Measurements from ENCODE around the gene SPDYE16.
"Not testable (repeated sequence)": the region's sequence is repeated elsewhere in the genome, so short reads cannot be mapped to it uniquely, and the experiment has no call there.

SPDYE16 gene

DNA sequence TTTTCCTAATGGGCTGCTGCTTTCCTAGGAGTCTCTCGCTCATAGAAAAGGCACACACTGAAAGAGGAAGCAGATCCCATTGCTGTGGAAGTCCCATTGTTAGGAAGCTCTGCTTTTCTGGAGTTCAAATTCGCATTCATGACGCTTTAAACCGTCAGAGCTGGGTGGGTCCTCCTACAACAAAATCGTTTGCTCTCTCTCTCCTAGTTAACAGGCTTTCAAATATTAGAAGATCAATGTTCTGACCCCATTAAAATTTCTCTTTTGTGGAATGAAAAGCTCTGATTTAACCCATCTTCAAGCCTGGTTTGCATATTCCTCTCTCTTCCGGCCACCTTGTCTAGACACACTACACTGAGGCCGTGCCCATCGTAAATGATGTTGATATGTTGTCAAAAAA lies at the start of gene SPDYE16:
Gene SPDYE16 (minus strand): TSS at position 101 of the 400 bp plus-strand sequence. CDS start 1,838 bp downstream, outside the sequence.
- DNase-seq (ENCODE audit: extremely low spot score); POLR2A ChIA-PET; CTCF ChIA-PET: not testable (repeated sequence)

DNA sequence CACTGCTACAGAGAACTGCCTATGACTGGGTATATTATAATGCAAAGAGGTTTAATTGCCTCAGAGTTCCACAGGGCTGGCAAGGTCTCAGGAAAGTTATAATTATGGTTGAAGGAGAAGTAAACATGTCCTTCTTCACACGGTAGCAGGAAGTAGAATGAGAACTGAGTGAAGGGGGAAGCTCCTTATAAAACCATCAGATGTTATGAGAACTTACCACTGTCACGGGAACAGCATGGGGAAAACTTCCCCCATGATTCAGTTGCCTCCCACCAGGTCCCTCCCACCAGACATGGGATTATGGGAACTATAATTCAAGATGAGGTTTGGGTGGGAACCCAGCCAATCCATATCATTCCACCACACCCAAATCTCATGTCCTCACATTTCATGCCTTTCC lies 49.6 kb upstream of the SPDYE16 start:
- CTCF ChIA-PET; DNase-seq (ENCODE audit: extremely low spot score); POLR2A ChIA-PET: not testable (repeated sequence)

- DNase-seq (ENCODE audit: extremely low spot score); CTCF ChIA-PET; POLR2A ChIA-PET: not testable (repeated sequence)
Observed at GRCh38 chr7:76591602-76592304, 48.7 kb upstream of the SPDYE16 start.

GRCh38 chr7:76591033-76591432 lies 47.9 kb upstream of the SPDYE16 start:
- DNase-seq (ENCODE audit: extremely low spot score); POLR2A ChIA-PET; CTCF ChIA-PET: not testable (repeated sequence)

DNA sequence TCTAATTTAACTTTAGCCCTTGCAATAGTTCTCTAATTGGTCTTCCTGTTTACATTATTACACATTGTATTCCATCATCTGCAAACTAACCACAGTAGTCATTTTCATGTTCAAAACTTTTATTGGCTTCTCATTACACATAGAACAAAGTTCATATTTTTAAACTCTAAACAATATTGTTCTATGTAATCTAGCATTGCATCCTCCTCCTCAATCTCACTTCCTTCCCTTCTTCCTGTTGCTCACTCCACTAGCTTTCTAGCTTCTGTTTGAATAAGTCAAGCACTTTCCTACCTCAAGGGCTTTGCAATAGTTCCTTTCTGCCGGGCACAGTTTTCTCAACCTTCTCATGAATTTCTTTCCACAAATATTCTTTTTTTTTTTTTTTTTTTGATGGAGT lies 45.5 kb upstream of the SPDYE16 start:
- CTCF ChIA-PET; POLR2A ChIA-PET; DNase-seq (ENCODE audit: extremely low spot score): not testable (repeated sequence)

GRCh38 chr7:76586585-76587315 lies 43.7 kb upstream of the SPDYE16 start:
- POLR2A ChIA-PET; CTCF ChIA-PET; DNase-seq (ENCODE audit: extremely low spot score): not testable (repeated sequence)

DNA sequence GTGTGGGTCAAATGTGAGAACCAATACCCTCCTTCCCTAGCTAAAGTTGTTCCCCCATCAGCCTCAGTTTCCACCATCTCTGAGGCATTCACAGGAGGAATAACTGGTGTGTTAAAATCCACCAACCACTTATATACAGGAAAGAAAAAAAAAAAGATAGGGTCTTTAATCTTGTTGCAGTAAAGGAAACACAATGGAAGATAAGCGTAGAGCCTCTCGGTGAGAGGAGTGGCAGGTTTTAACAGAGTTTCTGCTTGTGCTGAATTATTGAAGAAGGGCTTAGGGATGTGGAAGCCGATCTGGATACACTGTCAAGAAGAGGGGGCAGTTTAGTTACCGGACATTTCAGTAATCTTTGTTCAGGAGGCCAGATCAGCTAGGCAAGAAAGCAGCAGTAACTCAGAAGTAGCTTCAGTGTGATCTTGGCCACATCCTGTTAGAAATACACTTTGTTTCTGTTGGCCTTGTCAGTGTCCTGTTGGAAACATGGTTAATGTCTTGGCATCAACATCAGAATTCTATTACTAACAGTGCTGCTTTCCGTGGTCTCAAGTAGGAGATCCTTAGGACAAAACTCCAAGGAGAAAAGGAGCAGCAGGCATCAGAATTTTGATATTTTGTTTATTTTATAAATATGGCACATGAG lies 40.7 kb upstream of the SPDYE16 start:
- POLR2A ChIA-PET: not testable (repeated sequence)

DNA sequence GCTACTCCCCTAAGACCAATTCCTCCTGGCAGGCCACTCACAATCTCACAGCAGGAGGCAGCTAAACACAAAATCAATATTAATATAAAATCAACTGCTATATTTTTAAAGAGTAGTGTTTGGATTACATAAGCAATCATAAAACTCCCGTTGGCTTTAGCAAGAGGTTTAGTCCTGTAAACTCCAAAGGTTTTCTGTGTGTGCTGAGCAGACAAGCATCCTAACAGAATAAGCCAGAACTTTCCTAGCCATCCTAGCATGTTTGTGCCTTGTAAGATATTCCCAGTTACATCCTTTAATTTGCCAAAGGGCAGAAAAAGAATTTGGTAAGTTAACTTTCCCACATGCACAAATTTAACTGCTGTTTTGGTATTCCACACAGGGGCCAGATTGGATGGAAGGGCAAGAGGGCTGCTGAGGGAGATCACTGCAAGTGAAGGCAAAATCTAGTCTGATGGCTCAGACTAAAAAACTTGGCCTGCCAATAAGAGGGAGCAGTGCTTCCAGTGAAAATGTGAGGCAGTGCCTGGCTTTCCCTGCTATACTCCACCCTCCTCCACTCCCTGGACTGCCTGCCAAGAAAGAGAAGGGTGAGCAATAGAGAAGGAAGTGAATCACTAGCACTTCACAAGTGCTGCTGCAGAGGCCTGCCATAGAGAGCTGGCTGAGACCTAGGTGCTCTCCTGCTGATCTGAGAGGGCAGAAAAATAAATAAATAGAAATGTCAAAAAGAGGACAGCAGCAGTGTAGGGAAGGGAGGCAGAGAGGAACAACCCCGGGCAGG lies 39.9 kb upstream of the SPDYE16 start:
- CTCF ChIA-PET; POLR2A ChIA-PET; DNase-seq (ENCODE audit: extremely low spot score): not testable (repeated sequence)

More for the DNA sequence above, 40.7 kb upstream of the SPDYE16 start:
- DNase-seq (ENCODE audit: extremely low spot score); CTCF ChIA-PET: not testable (repeated sequence)

GRCh38 chr7:76575919-76576655 lies 33.0 kb upstream of the SPDYE16 start:
- DNase-seq (ENCODE audit: extremely low spot score); CTCF ChIA-PET; POLR2A ChIA-PET: not testable (repeated sequence)

DNA sequence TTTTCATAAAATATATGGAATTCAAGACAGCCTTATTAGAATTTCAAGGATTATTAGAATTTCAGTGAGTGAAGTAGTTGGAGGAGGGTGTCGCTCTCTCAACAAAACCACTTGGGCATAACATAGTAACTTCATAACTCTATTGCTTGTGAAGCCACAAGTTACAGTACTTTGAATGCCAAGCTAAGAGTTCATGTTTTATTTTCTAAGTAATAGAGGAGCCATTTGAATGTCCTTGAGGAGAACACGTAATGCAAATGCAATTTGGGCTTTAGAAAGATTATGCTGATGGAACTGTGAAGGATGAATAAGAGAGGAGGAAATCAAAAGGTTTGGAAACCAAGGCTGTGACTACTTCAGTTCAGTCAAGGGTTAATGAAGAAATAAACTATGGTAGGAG lies 32.3 kb upstream of the SPDYE16 start:
- DNase-seq (ENCODE audit: extremely low spot score); CTCF ChIA-PET; POLR2A ChIA-PET: not testable (repeated sequence)

DNA sequence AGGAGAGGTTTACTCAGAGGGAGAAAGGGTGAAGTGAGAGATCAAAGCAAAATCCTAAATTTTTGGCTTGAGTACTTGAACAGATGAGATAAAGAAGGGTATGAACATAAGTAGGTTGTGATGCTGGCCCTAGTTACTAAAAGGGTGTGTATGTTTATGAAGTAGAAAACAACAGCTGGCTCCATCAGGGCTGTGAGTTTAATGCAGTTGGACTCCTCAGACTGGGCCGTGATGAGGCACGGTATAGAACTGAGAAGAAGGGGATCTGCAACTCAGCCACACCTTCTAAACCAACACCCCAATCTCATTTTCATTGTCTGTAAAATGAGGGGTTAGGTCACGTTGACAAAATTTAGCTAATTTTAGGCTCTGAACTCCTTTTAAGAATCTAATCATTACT lies 29.2 kb upstream of the SPDYE16 start:
- CTCF ChIA-PET: not testable (repeated sequence)

DNA sequence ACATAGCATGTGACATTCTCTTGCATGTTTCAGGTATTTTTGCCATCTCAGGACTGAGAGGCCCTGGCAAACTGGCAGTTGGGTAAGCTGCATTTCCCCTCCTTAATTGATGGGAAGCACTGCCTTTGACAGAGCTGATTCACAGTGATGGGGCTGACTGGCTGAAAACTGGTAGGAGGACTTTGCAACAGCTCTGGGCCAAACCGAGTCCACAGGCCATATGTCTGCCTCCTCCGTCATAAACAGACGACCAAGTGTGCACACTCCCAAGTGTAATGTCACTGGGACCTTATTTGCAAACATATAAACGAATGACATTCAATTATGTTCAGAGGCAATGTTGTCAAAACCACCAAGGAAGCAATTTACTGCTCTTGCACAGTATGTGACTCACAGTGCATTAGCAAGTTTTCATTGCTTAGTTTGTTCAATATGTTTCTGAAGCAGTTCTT lies 27.3 kb upstream of the SPDYE16 start:
- DNase-seq (ENCODE audit: extremely low spot score); CTCF ChIA-PET; POLR2A ChIA-PET: not testable (repeated sequence)

More for the DNA sequence above, 29.2 kb upstream of the SPDYE16 start:
- DNase-seq (ENCODE audit: extremely low spot score); POLR2A ChIA-PET: not testable (repeated sequence)

GRCh38 chr7:76568742-76569141 lies 25.6 kb upstream of the SPDYE16 start:
- DNase-seq (ENCODE audit: extremely low spot score); CTCF ChIA-PET; POLR2A ChIA-PET: not testable (repeated sequence)

GRCh38 chr7:76567753-76568152 lies 24.7 kb upstream of the SPDYE16 start:
- POLR2A ChIA-PET; DNase-seq (ENCODE audit: extremely low spot score); CTCF ChIA-PET: not testable (repeated sequence)

- CTCF ChIA-PET; POLR2A ChIA-PET; DNase-seq (ENCODE audit: extremely low spot score): not testable (repeated sequence)
Observed at GRCh38 chr7:76567311-76567710, 24.2 kb upstream of the SPDYE16 start.

DNA sequence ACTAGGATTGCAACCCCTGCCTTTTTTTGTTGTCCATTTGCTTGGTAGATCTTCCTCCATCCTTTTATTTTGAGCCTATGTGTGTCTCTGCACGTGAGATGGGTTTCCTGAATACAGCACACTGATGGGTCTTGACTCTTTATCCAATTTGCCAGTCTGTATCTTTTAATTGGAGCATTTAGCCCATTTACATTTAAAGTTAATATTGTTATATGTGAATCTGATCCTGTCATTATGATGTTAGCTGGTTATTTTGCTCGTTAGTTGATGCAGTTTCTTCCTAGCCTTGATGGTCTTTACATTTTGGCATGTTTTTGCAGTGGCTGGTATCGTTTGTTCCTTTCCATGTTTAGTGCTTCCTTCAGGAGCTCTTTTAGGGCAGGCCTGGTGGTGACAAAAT lies 21.9 kb upstream of the SPDYE16 start:
- CTCF ChIA-PET; DNase-seq (ENCODE audit: extremely low spot score); POLR2A ChIA-PET: not testable (repeated sequence)

- DNase-seq (ENCODE audit: extremely low spot score); POLR2A ChIA-PET; CTCF ChIA-PET: not testable (repeated sequence)
Observed at GRCh38 chr7:76561342-76561741, 18.2 kb upstream of the SPDYE16 start.

DNA sequence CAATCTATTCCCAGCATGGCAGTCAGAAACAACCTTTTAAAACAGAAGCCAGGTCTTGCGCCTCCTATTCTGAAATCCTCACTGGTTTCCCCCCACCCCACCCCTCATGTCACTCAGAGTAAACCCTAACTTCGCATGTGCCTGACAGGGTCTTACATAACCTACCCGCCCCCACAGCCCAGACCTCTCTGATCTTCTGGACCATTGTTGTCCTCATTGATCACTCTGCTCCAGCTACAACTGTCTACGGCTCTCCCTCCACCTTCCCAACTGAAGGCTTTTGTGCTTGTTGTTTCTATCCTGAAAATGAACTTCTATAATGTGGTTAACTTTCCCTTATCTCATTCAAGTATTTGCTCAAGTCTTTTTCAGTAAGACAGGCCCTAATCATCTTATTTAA lies 17.1 kb upstream of the SPDYE16 start:
- POLR2A ChIA-PET; CTCF ChIA-PET; DNase-seq (ENCODE audit: extremely low spot score): not testable (repeated sequence)

Data from HEK293T (cell line).